EH (cell line): Measurements from ENCODE around the gene ARHGAP23.
"Not testable (repeated sequence)": the region's sequence is repeated elsewhere in the genome, so short reads cannot be mapped to it uniquely, and the experiment has no call there.

ENCODE experiments used
- DNase-seq: peaks from one replicate; pipeline ENCODE4 v3.0.0-alpha.2; 2015; ENCODE audit warnings: low read depth

The ARHGAP23 gene

GRCh38 chr17:38485681-38486298 is 57.5 kb downstream of the ARHGAP23 start:
- not testable (repeated sequence) for DNase-seq

DNA sequence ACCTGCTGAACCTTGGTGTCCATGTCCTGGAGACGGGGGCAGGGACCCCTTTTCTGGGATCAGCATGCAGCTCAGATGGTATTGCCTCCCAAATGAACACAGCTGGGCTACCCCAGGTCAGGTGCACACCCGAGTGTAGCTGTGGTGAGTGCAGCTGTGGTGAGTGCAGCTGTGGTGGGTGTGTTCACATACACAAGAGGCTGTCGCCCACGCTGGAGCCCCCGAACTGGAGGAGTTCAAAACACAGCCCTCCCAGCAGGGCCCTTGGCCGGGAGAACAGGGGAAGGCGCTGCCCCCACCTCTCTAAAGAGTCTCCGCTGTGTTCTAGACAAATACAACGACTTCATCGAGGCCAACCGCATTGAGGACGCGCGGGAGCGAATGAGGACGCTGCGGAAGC is 61.5 kb downstream of the ARHGAP23 start:
- not testable (repeated sequence) for DNase-seq

GRCh38 chr17:38491346-38492066 is 63.2 kb downstream of the ARHGAP23 start:
- DNase-seq = not testable (repeated sequence)

GRCh38 chr17:38492067-38493040 is 64.1 kb downstream of the ARHGAP23 start:
- peak; percentile 88 for DNase-seq

DNA sequence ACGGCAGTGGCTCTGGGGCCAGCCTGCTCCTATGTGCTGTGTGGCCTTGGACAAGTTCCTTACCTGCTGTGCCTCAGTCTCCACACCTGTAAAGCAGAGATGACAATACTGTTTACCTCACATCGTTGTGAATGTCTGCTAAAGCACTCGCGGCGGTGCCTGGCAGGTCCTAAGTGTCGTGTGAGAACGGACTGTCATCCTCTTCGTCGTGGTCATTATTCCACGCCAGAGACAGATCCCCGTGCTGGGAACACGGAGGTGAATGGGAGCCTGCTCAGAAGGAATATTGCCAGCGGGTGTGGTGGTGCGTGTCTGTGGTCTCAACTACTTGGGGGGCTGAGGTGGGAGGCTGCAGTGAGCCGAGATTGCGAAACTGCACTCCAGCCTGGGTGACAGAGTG is 65.9 kb downstream of the ARHGAP23 start:
- not testable (repeated sequence) for DNase-seq

DNA sequence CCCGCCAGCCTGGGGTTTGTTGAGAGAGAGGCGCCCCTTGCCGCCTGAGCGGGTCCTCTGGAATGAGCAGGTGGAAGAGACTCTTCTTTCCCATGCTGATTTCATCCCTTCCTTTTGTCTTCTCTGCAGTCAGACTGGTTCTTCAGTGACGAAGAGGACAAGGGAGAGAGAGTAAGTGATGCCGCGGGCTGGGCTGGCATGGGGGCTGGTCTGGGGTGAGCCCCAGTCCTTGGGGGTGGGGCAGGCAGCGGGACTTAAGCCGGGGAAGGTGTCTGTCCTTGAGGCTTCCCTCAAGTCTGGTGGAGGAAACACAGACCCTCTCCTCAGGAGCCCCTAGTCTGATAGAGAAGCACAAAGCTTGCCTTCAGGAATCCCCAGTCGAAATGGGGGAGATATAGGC is 69.4 kb downstream of the ARHGAP23 start:
- not testable (repeated sequence) for DNase-seq

DNA sequence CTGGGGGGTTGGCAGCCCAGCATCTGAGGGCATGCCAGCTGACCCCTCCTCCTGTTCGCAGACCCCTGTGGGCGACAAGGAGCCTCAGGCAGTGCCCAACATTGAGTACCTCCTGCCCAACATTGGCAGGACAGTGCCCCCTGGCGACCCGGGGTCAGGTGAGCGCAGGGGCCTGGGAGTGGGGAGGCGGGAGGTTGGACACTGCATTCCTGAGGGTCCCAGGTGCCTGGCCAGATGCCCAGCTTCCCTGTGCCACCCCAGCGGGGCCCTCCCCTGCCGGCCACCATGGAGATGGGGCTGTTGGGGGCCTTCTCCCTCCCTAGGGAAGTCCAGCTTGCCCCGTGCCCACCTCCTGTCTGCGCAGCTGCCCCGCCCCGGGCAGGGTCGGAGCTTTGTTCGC is 70.1 kb downstream of the ARHGAP23 start:
- no peak for DNase-seq

GRCh38 chr17:38499230-38499629 is 71.0 kb downstream of the ARHGAP23 start:
- DNase-seq = not testable (repeated sequence)

DNA sequence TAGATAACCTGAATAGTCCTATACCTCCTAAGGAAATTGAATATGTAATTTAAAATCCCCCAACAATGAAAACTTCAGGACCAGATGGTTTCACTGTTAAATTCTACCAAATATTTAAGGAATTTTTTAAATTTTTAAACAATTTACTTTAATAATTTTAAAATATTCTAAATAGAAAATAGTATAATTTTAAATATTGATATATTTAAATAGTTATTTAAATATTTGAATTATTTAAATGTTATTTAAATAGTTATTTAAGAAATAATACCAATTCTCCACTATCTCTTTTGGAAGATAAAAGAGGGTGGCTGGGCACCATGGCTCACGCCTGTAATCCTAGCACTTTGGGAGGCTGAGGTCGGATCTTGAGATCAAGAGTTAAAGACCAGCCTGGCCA is 73.5 kb downstream of the ARHGAP23 start:
- DNase-seq = not testable (repeated sequence)

- DNase-seq = peak; percentile 20
These were observed 75.1 kb downstream of the ARHGAP23 start for GRCh38 chr17:38503286-38503913.

GRCh38 chr17:38504216-38504615 is 76.0 kb downstream of the ARHGAP23 start:
- no peak for DNase-seq

- DNase-seq = peak; percentile 27
These were observed 79.2 kb downstream of the ARHGAP23 start for GRCh38 chr17:38507436-38507835.

- DNase-seq = no peak
These were observed 79.8 kb downstream of the ARHGAP23 start for GRCh38 chr17:38507921-38508569.

- DNase-seq = peak; percentile 16
These were observed 80.3 kb downstream of the ARHGAP23 start for GRCh38 chr17:38508570-38508950.

GRCh38 chr17:38508954-38509771 is 80.9 kb downstream of the ARHGAP23 start:
- peak; percentile 91 for DNase-seq

DNA sequence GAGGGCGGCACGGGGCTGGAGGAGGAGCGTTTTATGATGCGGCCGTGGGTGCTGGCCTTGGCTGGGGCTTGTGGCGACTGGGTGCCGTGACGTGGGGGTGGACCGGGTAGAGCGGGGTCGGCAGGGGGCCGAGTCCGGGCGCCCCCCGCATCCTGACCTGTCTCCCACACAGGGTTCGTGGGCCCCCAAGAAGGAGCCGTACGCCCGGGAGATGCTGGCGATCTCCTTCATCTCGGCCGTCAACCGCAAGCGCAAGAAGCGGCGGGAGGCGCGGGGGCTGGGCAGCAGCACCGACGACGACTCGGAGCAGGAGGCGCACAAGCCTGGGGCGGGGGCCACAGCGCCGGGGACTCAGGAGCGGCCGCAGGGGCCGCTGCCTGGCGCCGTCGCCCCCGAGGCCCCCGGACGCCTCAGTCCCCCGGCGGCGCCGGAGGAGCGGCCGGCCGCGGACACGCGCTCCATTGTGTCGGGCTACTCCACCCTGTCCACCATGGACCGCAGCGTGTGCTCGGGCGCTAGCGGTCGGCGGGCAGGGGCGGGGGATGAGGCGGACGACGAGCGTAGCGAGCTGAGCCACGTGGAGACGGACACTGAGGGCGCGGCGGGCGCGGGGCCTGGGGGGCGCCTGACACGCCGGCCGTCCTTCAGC is 81.6 kb downstream of the ARHGAP23 start:
- DNase-seq = peak; percentile 26

DNA sequence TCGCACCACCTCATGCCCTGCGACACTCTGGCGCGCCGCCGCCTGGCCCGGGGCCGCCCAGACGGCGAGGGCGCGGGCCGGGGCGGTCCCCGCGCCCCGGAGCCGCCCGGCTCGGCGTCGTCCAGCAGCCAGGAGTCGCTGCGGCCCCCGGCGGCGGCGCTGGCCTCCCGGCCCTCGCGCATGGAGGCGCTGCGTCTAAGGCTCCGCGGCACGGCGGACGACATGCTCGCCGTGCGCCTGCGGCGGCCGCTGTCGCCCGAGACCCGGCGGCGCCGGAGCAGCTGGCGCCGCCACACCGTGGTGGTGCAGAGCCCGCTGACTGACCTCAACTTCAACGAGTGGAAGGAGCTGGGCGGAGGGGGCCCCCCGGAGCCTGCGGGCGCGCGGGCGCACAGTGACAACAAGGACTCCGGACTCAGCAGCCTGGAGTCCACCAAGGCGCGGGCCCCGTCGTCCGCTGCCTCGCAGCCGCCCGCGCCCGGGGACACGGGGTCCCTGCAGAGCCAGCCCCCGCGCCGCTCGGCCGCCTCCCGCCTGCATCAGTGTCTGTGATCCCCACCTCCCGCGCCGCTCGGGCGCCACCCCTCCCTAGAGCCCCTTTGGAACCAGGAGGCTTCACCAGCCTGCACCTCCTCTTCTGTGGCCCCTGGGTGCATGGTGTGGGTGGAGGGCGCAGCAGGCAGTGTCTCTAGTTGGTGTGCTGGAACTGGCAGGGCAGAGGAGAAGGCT is 82.3 kb downstream of the ARHGAP23 start:
- peak; percentile 54 for DNase-seq

DNA sequence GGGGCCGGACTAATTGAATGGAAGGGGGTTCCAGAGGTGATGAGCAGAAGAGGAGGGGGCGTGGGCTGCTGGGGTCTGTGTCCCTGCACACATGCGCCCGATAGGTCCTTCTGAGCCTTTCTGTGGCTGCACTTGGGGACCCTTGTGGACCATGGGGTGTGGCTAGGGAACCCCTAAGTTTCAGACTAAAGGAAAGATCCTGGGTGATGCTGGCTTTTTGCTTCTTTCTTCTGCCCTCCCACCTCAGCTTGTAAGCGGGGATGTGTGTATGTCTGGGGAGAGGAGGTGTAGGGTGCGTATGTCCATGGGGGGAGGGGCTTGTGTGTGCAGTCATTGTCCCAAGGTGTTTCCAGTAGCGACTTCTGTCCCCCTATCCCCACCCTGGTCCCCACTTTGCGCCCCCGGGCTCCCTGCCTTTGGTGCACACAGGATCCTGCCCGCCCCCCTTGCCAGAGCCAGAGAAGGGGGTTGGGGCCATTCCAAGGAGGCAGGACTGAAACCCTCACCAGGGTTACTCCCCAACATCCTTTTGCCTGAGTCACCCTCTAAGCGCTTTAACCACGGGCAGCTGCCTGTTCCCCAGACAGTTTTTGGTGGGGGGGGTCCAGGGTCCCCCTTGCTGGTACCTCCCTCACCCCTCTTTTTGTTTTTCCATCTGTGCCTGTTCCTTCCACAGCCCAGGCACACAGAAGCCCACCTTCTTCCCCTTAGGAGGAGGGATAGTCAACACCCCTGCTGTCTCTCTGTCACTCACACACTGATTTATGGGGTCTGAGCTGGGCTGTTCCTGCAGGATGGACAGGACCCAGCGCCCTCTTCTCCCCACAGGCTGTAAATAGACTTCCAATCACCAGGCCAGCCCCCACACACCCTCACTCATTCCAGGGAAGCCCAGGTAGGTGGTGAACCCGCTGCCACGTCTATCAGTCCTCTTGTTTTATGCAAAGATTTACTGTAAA is 83.2 kb downstream of the ARHGAP23 start:
- DNase-seq = peak; percentile 85
